OCI-LY3 (cell line): Measurements from ENCODE around the gene IFI35.

Source experiments
- EZH2phosphoT487 ChIP-seq: fragments of 200-600 bp; shearing (Covaris generic); IDR thresholded peaks from 2 replicates; pipeline ENCODE4 v1.6.1; 2018; ENCODE audit warnings: antibody characterized with exemption, mixed run types, low read depth
- TF ChIP-seq, protein P1 (sequence below): fragments of 200-600, 300-600 bp; sonication (generic); IDR thresholded peaks from 2 replicates; pipeline ENCODE4 v1.5.1; 2014; ENCODE audit warnings: antibody characterized with exemption, low read length, low read depth

DNA sequence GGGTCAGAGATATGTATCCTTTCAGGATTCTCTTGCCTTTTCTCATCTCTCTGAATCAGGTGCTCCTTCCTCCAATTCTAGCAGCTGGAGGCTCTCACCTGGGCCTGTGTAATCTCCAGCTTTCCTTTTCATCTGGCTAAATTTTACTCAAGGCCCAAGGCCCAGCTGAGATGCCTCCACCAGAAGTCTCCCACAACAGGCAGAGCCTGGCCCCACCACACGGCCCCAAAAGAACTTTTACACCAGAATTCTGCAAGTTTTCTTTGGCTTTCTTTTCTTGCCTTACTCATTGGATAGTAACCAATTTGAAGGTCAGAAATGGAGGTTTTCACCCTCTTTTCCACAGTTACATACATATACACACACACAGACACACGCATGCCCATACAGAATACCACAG is 33.1 kb downstream of the IFI35 start:
- TF ChIP-seq, protein P1, sequence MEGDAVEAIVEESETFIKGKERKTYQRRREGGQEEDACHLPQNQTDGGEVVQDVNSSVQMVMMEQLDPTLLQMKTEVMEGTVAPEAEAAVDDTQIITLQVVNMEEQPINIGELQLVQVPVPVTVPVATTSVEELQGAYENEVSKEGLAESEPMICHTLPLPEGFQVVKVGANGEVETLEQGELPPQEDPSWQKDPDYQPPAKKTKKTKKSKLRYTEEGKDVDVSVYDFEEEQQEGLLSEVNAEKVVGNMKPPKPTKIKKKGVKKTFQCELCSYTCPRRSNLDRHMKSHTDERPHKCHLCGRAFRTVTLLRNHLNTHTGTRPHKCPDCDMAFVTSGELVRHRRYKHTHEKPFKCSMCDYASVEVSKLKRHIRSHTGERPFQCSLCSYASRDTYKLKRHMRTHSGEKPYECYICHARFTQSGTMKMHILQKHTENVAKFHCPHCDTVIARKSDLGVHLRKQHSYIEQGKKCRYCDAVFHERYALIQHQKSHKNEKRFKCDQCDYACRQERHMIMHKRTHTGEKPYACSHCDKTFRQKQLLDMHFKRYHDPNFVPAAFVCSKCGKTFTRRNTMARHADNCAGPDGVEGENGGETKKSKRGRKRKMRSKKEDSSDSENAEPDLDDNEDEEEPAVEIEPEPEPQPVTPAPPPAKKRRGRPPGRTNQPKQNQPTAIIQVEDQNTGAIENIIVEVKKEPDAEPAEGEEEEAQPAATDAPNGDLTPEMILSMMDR = no peak
- no peak for TF ChIP-seq EZH2phosphoT487
